Dermis blood vessel endothelial cell (primary cell): ENCODE measurements around the gene NOP14. TPM values are rescaled to one million over a fixed set of nuclear protein-coding genes. Genes with fewer than 3 reads are reported as not detected.
A peak's percentile ranks its signal among the peaks of the same experiment; 100 is the strongest.

Source experiments
- DNase-seq: peaks from one replicate; pipeline ENCODE4 v3.0.0; 2010
- total RNA-seq: library from RNA; depleted of rRNA; stranded (reverse); fragments of >200 nt; gene quantifications from 2 replicates; pipeline ENCODE4 v1.2.3, GENCODE V29; 2014

NOP14 gene
- total RNA-seq, 1 donor from 2014 or later, result 18.5 TPM

- no peak for DNase-seq
These were observed 53.6 kb downstream of the NOP14 start for GRCh38 chr4:2909583-2909982.

- no peak for DNase-seq
These were observed 54.5 kb downstream of the NOP14 start for GRCh38 chr4:2908686-2909085.

GRCh38 chr4:2907706-2908293 is 55.4 kb downstream of the NOP14 start:
- no peak for DNase-seq

GRCh38 chr4:2907226-2907625 is 56.0 kb downstream of the NOP14 start:
- DNase-seq, result no peak

GRCh38 chr4:2906218-2906617 is 57.0 kb downstream of the NOP14 start:
- no peak for DNase-seq

- DNase-seq, result no peak
These were observed 57.7 kb downstream of the NOP14 start for GRCh38 chr4:2905544-2905943.

GRCh38 chr4:2902126-2902525 is 61.1 kb downstream of the NOP14 start:
- DNase-seq, result peak; percentile 21

- no peak for DNase-seq
These were observed 62.0 kb downstream of the NOP14 start for GRCh38 chr4:2901186-2901585.

- DNase-seq, result no peak
These were observed 62.5 kb downstream of the NOP14 start for GRCh38 chr4:2900741-2901140.

- DNase-seq, result no peak
These were observed 65.2 kb downstream of the NOP14 start for GRCh38 chr4:2898001-2898400.

GRCh38 chr4:2893772-2894171 is 69.4 kb downstream of the NOP14 start:
- DNase-seq, result peak; percentile 62

GRCh38 chr4:2891294-2891693 is 71.9 kb downstream of the NOP14 start:
- DNase-seq, result peak; percentile 27

- DNase-seq, result no peak
These were observed 74.3 kb downstream of the NOP14 start for GRCh38 chr4:2888886-2889285.

Other genes starting within 250 kb of the NOP14 start
- gene TNIP2, start 207.1 kb downstream of the NOP14 start, total RNA-seq, result 119 and 122 TPM in 2 replicates
- gene SH3BP2, start 170.3 kb downstream of the NOP14 start, total RNA-seq, result 26.4 and 29.6 TPM in 2 replicates
- 168 and 270 TPM in 2 replicates for gene ADD1, start 119.6 kb downstream of the NOP14 start, total RNA-seq
- 3.4 and 4.4 TPM in 2 replicates for gene GRK4, start 165 bp upstream of the NOP14 start, total RNA-seq
- gene HTT-AS, start 111.1 kb upstream of the NOP14 start, total RNA-seq, result not detected in 2 replicates
- 43.9 and 73.8 TPM in 2 replicates for gene HTT, start 111.3 kb upstream of the NOP14 start, total RNA-seq